SU-DHL-6 (cell line): ENCODE measurements around the gene BAHCC1.

Experiments used
- EZH2phosphoT487 ChIP-seq: fragments of 200-600 bp; sonication (generic), shearing (Covaris generic); conservative IDR thresholded peaks from 2 replicates; pipeline ENCODE4 v1.6.1; 2018; ENCODE audit warnings: mild to moderate bottlenecking, antibody characterized with exemption, low read length, moderate library complexity, mixed read lengths
- TF ChIP-seq, protein P1 (sequence below): fragments of 200-600 bp; sonication (generic); IDR thresholded peaks from one replicate; pipeline ENCODE4 v1.5.1; 2017; ENCODE audit warnings: antibody characterized with exemption, mild to moderate bottlenecking, low read length, moderate library complexity; ENCODE audit not compliant: insufficient read depth, poor library complexity, severe bottlenecking

DNA sequence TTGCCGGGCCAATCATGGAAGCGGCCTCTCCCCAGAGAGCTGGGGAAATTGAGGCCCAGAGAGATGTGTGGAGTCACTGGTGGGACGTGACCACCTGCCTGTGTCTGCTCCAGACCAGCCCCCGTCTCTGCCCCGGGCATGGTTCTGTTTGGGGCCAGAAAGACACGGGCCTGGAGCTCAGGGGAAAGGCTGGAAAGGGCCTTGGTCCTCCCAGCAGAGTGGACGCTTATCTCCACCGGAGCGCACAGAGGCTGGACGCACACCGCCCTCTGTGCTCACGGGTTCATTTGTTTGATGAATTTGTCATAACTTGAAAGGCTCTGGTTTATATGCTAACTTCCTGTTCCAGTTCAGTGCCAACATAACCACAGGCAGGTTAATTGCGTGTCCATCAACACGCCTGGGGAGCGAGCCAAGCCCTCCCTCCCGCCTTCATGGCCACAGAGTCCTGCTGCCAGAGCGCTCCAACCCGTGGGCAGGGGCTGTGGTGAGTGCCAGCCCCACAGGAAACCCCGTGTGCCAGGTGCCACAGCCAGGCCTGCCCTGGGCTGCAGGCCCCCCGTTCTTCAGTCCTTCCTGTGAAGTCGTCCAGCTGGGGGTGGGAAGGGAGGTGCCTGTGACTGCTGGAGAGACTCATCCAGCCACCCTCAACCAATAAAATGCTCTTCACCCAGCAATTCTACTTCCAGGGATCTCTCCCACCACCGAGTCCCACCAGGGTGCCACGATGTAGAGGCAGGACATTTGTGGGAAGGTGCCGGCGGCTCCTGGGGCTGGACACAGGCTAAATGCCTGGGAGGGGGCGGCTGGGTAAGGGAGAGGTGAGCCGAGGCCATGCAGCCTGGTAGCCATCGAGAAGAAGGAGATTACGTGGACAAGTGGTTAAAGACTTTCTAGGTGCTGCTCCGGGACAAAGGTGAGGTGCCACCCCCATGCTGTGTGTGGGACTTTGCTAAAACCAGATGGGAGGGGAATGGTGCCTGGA lies 29.4 kb upstream of the BAHCC1 start:
- TF ChIP-seq, protein P1, sequence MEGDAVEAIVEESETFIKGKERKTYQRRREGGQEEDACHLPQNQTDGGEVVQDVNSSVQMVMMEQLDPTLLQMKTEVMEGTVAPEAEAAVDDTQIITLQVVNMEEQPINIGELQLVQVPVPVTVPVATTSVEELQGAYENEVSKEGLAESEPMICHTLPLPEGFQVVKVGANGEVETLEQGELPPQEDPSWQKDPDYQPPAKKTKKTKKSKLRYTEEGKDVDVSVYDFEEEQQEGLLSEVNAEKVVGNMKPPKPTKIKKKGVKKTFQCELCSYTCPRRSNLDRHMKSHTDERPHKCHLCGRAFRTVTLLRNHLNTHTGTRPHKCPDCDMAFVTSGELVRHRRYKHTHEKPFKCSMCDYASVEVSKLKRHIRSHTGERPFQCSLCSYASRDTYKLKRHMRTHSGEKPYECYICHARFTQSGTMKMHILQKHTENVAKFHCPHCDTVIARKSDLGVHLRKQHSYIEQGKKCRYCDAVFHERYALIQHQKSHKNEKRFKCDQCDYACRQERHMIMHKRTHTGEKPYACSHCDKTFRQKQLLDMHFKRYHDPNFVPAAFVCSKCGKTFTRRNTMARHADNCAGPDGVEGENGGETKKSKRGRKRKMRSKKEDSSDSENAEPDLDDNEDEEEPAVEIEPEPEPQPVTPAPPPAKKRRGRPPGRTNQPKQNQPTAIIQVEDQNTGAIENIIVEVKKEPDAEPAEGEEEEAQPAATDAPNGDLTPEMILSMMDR: no peak
- no peak for TF ChIP-seq EZH2phosphoT487
